ENCODE data around the gene TIAM2.

Gene TIAM2

DNA sequence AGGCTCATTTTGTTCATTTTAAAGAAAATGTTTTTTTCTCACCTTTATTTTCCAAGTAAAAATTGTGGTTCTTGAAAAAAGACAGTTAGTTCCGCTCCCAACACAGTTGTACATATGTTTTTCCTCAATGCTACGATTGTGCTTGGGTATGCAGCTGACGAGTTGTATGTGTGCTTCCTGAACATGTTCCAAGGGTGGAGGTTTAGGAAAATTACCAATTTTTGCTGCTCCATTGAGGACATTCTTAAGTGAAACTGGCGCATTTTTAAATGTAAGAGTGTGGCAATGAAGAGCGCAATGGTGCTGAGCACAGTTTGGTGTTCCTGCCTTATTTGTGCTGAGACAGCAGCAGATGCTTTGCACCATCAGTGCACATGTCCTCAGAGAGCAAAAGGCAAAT lies 198.4 kb downstream of the TIAM2 start:
- H4K20me1 ChIP-seq (ENCODE audit: insufficient read depth, low read length): no peaks in the 10 kb centered on the region
- no peaks in the 10 kb centered on the region for H3K79me2 ChIP-seq (ENCODE audit: insufficient read depth, low read length)
- no peak overlapping the region for H3K9ac ChIP-seq (ENCODE audit: low read length)
- H3F3A ChIP-seq (ENCODE audit: insufficient read depth, low read length): no peaks in the 10 kb centered on the region
- H2AFZ ChIP-seq (ENCODE audit: low read length): no peak overlapping the region
- H3K27me3 ChIP-seq (ENCODE audit: insufficient read depth, low read length): no peaks in the 10 kb centered on the region
- H3K36me3 ChIP-seq (ENCODE audit: insufficient read depth, low read length): 0 out of 2 replicates have a peak, but pooled peaks cover 4% of the 10 kb centered on the region
- peaks cover 3% of the 10 kb centered on the region; the same call in 1 of the 2 replicates for H3K9me3 ChIP-seq (ENCODE audit: low read length)
- H3K27ac ChIP-seq (ENCODE audit: low read depth, low read length, poor library complexity, severe bottlenecking): no peak overlapping the region
- no peak overlapping the region for H3K4me3 ChIP-seq (ENCODE audit: low read depth, low read length, poor library complexity, severe bottlenecking)
- TF ChIP-seq, protein P1, sequence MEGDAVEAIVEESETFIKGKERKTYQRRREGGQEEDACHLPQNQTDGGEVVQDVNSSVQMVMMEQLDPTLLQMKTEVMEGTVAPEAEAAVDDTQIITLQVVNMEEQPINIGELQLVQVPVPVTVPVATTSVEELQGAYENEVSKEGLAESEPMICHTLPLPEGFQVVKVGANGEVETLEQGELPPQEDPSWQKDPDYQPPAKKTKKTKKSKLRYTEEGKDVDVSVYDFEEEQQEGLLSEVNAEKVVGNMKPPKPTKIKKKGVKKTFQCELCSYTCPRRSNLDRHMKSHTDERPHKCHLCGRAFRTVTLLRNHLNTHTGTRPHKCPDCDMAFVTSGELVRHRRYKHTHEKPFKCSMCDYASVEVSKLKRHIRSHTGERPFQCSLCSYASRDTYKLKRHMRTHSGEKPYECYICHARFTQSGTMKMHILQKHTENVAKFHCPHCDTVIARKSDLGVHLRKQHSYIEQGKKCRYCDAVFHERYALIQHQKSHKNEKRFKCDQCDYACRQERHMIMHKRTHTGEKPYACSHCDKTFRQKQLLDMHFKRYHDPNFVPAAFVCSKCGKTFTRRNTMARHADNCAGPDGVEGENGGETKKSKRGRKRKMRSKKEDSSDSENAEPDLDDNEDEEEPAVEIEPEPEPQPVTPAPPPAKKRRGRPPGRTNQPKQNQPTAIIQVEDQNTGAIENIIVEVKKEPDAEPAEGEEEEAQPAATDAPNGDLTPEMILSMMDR (IDR thresholded peaks at IDR 0.05; ENCODE audit: low read length): no peak
- no peak for TF ChIP-seq EZH2 (IDR thresholded peaks at IDR 0.05; ENCODE audit: borderline replicate concordance, low read length)
- no peak overlapping the region for H3K4me2 ChIP-seq (ENCODE audit: low read length)
- no peaks in the 10 kb centered on the region for H3K9me2 ChIP-seq (ENCODE audit: low read depth, low read length)
- peaks cover 8% of the 10 kb centered on the region for H3K4me1 ChIP-seq (ENCODE audit: insufficient read depth, low read length, severe bottlenecking)

DNA sequence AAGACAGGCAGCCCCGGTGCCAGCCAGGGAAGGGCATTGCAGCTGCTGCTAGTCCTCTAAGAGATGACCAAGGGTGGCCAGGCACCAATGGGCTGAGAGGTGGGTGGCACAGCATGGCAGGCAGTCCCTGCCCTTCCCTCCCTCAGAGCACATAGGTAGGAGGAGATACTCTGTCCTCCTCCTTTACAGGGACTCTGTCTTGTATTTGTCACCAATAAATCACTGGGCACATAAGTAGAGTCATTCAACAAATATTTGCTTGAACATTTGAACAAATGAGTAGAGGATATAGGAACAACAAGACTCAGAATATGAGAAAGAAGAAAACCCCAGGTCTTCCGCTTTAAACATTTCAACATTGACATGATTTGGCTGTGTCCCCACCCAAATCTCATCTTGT lies 199.3 kb downstream of the TIAM2 start:
- H3K27ac ChIP-seq (ENCODE audit: low read depth, low read length, poor library complexity, severe bottlenecking): no peak overlapping the region
- no peaks in the 10 kb centered on the region for H3K9me2 ChIP-seq (ENCODE audit: low read depth, low read length)
- peaks cover 3% of the 10 kb centered on the region; the same call in 1 of the 2 replicates for H3K9me3 ChIP-seq (ENCODE audit: low read length)
- no peaks in the 10 kb centered on the region for H3K4me1 ChIP-seq (ENCODE audit: insufficient read depth, low read length, severe bottlenecking)
- H3K9ac ChIP-seq (ENCODE audit: low read length): no peak overlapping the region
- no peak overlapping the region for H3K4me2 ChIP-seq (ENCODE audit: low read length)
- no peaks in the 10 kb centered on the region for H3F3A ChIP-seq (ENCODE audit: insufficient read depth, low read length)
- H4K20me1 ChIP-seq (ENCODE audit: insufficient read depth, low read length): no peaks in the 10 kb centered on the region
- no peak overlapping the region for H2AFZ ChIP-seq (ENCODE audit: low read length)
- H3K27me3 ChIP-seq (ENCODE audit: insufficient read depth, low read length): no peaks in the 10 kb centered on the region
- TF ChIP-seq, protein P1 (IDR thresholded peaks at IDR 0.05; ENCODE audit: low read length): no peak
- TF ChIP-seq EZH2 (IDR thresholded peaks at IDR 0.05; ENCODE audit: borderline replicate concordance, low read length): no peak
- H3K36me3 ChIP-seq (ENCODE audit: insufficient read depth, low read length): 0 out of 2 replicates have a peak, but pooled peaks cover 4% of the 10 kb centered on the region
- no peaks in the 10 kb centered on the region for H3K79me2 ChIP-seq (ENCODE audit: insufficient read depth, low read length)
- H3K4me3 ChIP-seq (ENCODE audit: low read depth, low read length, poor library complexity, severe bottlenecking): no peak overlapping the region

DNA sequence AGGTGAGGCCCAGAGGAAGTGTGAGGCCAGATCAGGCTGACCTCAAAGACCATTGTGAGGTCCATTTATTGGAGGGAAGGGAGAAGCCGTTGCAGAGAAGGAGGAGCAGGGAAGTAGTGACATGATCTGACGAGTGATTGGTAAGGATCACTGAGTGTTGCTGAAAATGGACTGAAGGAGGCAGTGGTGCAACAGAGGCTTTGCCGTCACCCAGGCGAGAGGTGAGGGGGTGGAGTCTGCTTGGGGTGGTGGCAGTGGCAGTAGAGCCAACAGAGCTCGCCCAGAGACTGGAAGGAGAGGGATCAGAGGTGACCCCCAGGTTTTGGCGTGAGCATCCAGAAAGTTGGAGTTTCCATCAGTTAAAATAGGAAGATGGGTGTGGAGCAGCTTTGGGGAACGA lies 200.8 kb downstream of the TIAM2 start:
- Histone ChIP-seq H3K9me2 (ENCODE audit: low read depth, low read length) (no peaks in the 10 kb centered on the region), H3K27ac (ENCODE audit: low read depth, low read length, poor library complexity, severe bottlenecking) (no peak overlapping the region), H3K4me1 (ENCODE audit: insufficient read depth, low read length, severe bottlenecking) (no peaks in the 10 kb centered on the region), H3K36me3 (ENCODE audit: insufficient read depth, low read length) (0 out of 2 replicates have a peak, but pooled peaks cover 4% of the 10 kb centered on the region), H3F3A (ENCODE audit: insufficient read depth, low read length) (no peaks in the 10 kb centered on the region), H3K4me3 (ENCODE audit: low read depth, low read length, poor library complexity, severe bottlenecking) (no peak overlapping the region), H4K20me1 (ENCODE audit: insufficient read depth, low read length) (no peaks in the 10 kb centered on the region), H2AFZ (ENCODE audit: low read length) (no peak overlapping the region), H3K9me3 (ENCODE audit: low read length) (peaks cover 3% of the 10 kb centered on the region; the same call in 1 of the 2 replicates), H3K4me2 (ENCODE audit: low read length) (no peak overlapping the region), H3K79me2 (ENCODE audit: insufficient read depth, low read length) (no peaks in the 10 kb centered on the region), H3K9ac (ENCODE audit: low read length) (no peak overlapping the region), H3K27me3 (ENCODE audit: insufficient read depth, low read length) (no peaks in the 10 kb centered on the region)
- TF ChIP-seq, protein P1 (IDR thresholded peaks at IDR 0.05; ENCODE audit: low read length): peak; percentile 29; the same call in 1 of the 2 replicates
- no peak for TF ChIP-seq EZH2 (IDR thresholded peaks at IDR 0.05; ENCODE audit: borderline replicate concordance, low read length)

Data from OCI-LY1 (cell line).